GM23338 (cell line): ENCODE measurements around the gene GZMH. TPM values are rescaled to one million over a fixed set of nuclear protein-coding genes. Genes with fewer than 3 reads are reported as not detected.

Experiments
- ATAC-seq: fragments of 200-7000 bp; cut with Tn5 transposase; 3 replicates; pipeline ENCODE4 v1.9.1; 2020
- DNase-seq: peaks from one replicate; pipeline ENCODE4 v3.0.0-alpha.2; 2015; ENCODE audit warnings: low spot score
- H2AFZ ChIP-seq: fragments of 200-600 bp; sonication (generic); 2 replicates; pipeline ENCODE4 v1.8.0; 2016; ENCODE audit warnings: antibody characterized with exemption, mild to moderate bottlenecking, moderate library complexity
- H3F3A ChIP-seq: fragments of 200-600 bp; sonication (generic); replicated peaks from 2 replicates; pipeline ENCODE4 v1.8.0; 2017; ENCODE audit warnings: antibody characterized with exemption, mixed run types, low read depth
- H3K27ac ChIP-seq: fragments of 200-600 bp; sonication (generic); 2 replicates; pipeline ENCODE4 v1.6.1; 2016; ENCODE audit warnings: low read depth
- H3K27me3 ChIP-seq: fragments of 200-600 bp; sonication (generic); 2 replicates; pipeline ENCODE4 v1.8.0; 2016; ENCODE audit warnings: mild to moderate bottlenecking, mixed run types, moderate library complexity; ENCODE audit not compliant: insufficient read depth
- H3K36me3 ChIP-seq: fragments of 200-600 bp; sonication (generic); 2 replicates; pipeline ENCODE4 v1.8.0; 2016; ENCODE audit warnings: mild to moderate bottlenecking; ENCODE audit not compliant: insufficient read depth
- H3K4me1 ChIP-seq: fragments of 200-600 bp; sonication (generic); 2 replicates; pipeline ENCODE4 v1.8.0; 2016; ENCODE audit warnings: mild to moderate bottlenecking, moderate library complexity; ENCODE audit not compliant: insufficient read depth
- H3K4me2 ChIP-seq: fragments of 200-600 bp; sonication (generic); 2 replicates; pipeline ENCODE4 v1.7.1; 2017; ENCODE audit warnings: mixed run types
- H3K4me3 ChIP-seq: fragments of 200-600 bp; sonication (generic); 2 replicates; pipeline ENCODE4 v1.6.1; 2016; ENCODE audit warnings: mixed run types
- H3K79me2 ChIP-seq: fragments of 200-600 bp; sonication (generic); replicated peaks from 2 replicates; pipeline ENCODE4 v1.8.0; 2017; ENCODE audit warnings: mild to moderate bottlenecking; ENCODE audit not compliant: insufficient read depth
- H3K9me2 ChIP-seq: fragments of 200-600 bp; sonication (generic); 2 replicates; pipeline ENCODE4 v1.8.0; 2017; ENCODE audit not compliant: insufficient read depth
- H4K20me1 ChIP-seq: fragments of 200-600 bp; sonication (generic); replicated peaks from 2 replicates; pipeline ENCODE4 v1.8.0; 2017; ENCODE audit warnings: mild to moderate bottlenecking; ENCODE audit not compliant: insufficient read depth
- H3K27ac Mint-ChIP-seq: 2 replicates; pipeline ENCODE4 v1.8.0; 2020; ENCODE audit warnings: inconsistent platforms, mild to moderate bottlenecking, moderate library complexity, mixed read lengths
- H3K27me3 Mint-ChIP-seq: 3 replicates; pipeline ENCODE4 v1.8.0; 2022; ENCODE audit warnings: low read depth, mild to moderate bottlenecking, moderate library complexity, mixed read lengths, inconsistent platforms; ENCODE audit not compliant: insufficient read depth, poor library complexity
- H3K36me3 Mint-ChIP-seq: 3 replicates; pipeline ENCODE4 v1.8.0; 2021; ENCODE audit warnings: low read depth, mild to moderate bottlenecking, inconsistent platforms, moderate library complexity, mixed read lengths
- H3K4me1 Mint-ChIP-seq: 3 replicates; pipeline ENCODE4 v1.8.0; 2020; ENCODE audit warnings: mild to moderate bottlenecking, inconsistent platforms, mixed read lengths
- H3K4me3 Mint-ChIP-seq: 3 replicates; pipeline ENCODE4 v1.8.0; 2021; ENCODE audit warnings: moderate library complexity, mild to moderate bottlenecking, inconsistent platforms, mixed read lengths
- H3K9me3 Mint-ChIP-seq: 3 replicates; pipeline ENCODE4 v1.8.0; 2020; ENCODE audit warnings: moderate library complexity, mild to moderate bottlenecking, inconsistent platforms, mixed read lengths
- CREB1 ChIP-seq: fragments of 250-450 bp; sonication (Bioruptor Pico); IDR thresholded peaks from 2 replicates; pipeline ENCODE4 v1.5.0; 2020; ENCODE audit warnings: low read depth, mild to moderate bottlenecking, moderate library complexity
- EZH2 ChIP-seq: fragments of 200-600 bp; sonication (generic); IDR thresholded peaks from one replicate; pipeline ENCODE4 v1.8.0; 2017; ENCODE audit warnings: antibody characterized with exemption, mild to moderate bottlenecking, low read depth; ENCODE audit not compliant: unreplicated experiment
- EZH2phosphoT487 ChIP-seq: fragments of 200-600 bp; sonication (generic); IDR thresholded peaks from one replicate; pipeline ENCODE4 v1.8.1; 2018; ENCODE audit warnings: antibody characterized with exemption; ENCODE audit not compliant: unreplicated experiment
- JUNB ChIP-seq: IDR thresholded peaks from one replicate; pipeline ENCODE4 v1.6.1; 2016; ENCODE audit warnings: antibody characterized with exemption; ENCODE audit not compliant: unreplicated experiment
- POLR2AphosphoS5 ChIP-seq: IDR thresholded peaks from 2 replicates; pipeline ENCODE4 v1.6.1; 2016; ENCODE audit warnings: antibody characterized with exemption, low read depth
- STAT1 ChIP-seq: IDR thresholded peaks from one replicate; pipeline ENCODE4 v1.6.1; 2016; ENCODE audit warnings: antibody characterized with exemption; ENCODE audit not compliant: unreplicated experiment
- ZNF114 ChIP-seq: fragments of 250-450 bp; sonication (Bioruptor Pico); IDR thresholded peaks from 2 replicates; pipeline ENCODE4 v1.5.0; 2020; ENCODE audit warnings: mild to moderate bottlenecking, moderate library complexity
- ZNF462 ChIP-seq: fragments of 250-450 bp; sonication (Bioruptor Pico); IDR thresholded peaks from 2 replicates; pipeline ENCODE4 v1.5.0; 2020; ENCODE audit warnings: mild to moderate bottlenecking, moderate library complexity
- polyA plus RNA-seq: library from polyadenylated mRNA; unstranded; fragments of >200 nt; fragmentation: Nextera tagmentation; extraction: Ambion mirVana; gene quantifications from 2 replicates; pipeline ENCODE4 v1.2.1, GENCODE V29; 2016
- total RNA-seq: library from RNA; depleted of rRNA; stranded (reverse); fragments of >200 nt; shearing (Covaris generic); gene quantifications from 2 replicates; pipeline ENCODE4 v1.2.3, GENCODE V29; 2014
- TF ChIP-seq, protein P1 (sequence below): IDR thresholded peaks from one replicate; pipeline ENCODE4 v1.6.1; 2018; ENCODE audit warnings: antibody characterized with exemption; ENCODE audit not compliant: unreplicated experiment
- TF ChIP-seq, protein P2 (sequence below): IDR thresholded peaks from 2 replicates; pipeline ENCODE4 v1.6.1; 2016; ENCODE audit warnings: antibody characterized with exemption

The GZMH gene
- total and polyA plus RNA-seq, 2 experiments from 2014 or later = not detected

DNA sequence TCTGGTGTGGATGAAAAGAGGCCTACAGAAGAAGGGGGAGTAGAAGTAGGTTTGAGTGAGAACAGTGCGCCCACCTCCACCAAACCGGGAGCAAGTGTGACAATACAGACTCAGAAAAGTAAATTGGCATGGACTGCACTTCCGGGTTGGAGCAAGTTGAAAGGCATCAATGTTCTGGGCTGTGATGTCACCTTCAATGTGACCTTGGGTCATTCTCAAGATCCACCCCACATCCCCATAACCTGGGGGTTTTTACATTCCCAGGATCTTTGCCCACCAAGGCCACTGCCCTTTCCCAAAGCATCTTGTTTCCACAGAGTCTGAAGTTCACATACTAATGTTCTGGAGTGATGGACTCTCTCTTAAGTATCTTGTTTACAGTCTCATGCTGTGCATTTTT is 29.8 kb upstream of the GZMH start:
- Histone ChIP-seq H4K20me1 (no peaks in the 10 kb centered on the region), H3K79me2 (no peaks in the 10 kb centered on the region), H3K27ac (no peak overlapping the region), H3K36me3 (no peaks in the 10 kb centered on the region), H3K9me2 (no peaks in the 10 kb centered on the region), H3K4me3 (no peak overlapping the region), H3F3A (no peaks in the 10 kb centered on the region), H3K4me1 (no peaks in the 10 kb centered on the region), H2AFZ (no peak overlapping the region), H3K27me3 (no peaks in the 10 kb centered on the region), H3K4me2 (no peak overlapping the region)
- Mint-ChIP-seq H3K27me3 (peaks cover 2% of the 10 kb centered on the region), H3K4me1 (no peaks in the 10 kb centered on the region), H3K27ac (no peak overlapping the region), H3K9me3 (no peaks in the 10 kb centered on the region), H3K4me3 (no peak overlapping the region), H3K36me3 (no peaks in the 10 kb centered on the region)
- TF ChIP-seq, protein P1, sequence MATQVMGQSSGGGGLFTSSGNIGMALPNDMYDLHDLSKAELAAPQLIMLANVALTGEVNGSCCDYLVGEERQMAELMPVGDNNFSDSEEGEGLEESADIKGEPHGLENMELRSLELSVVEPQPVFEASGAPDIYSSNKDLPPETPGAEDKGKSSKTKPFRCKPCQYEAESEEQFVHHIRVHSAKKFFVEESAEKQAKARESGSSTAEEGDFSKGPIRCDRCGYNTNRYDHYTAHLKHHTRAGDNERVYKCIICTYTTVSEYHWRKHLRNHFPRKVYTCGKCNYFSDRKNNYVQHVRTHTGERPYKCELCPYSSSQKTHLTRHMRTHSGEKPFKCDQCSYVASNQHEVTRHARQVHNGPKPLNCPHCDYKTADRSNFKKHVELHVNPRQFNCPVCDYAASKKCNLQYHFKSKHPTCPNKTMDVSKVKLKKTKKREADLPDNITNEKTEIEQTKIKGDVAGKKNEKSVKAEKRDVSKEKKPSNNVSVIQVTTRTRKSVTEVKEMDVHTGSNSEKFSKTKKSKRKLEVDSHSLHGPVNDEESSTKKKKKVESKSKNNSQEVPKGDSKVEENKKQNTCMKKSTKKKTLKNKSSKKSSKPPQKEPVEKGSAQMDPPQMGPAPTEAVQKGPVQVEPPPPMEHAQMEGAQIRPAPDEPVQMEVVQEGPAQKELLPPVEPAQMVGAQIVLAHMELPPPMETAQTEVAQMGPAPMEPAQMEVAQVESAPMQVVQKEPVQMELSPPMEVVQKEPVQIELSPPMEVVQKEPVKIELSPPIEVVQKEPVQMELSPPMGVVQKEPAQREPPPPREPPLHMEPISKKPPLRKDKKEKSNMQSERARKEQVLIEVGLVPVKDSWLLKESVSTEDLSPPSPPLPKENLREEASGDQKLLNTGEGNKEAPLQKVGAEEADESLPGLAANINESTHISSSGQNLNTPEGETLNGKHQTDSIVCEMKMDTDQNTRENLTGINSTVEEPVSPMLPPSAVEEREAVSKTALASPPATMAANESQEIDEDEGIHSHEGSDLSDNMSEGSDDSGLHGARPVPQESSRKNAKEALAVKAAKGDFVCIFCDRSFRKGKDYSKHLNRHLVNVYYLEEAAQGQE = no peak
- no peak for TF ChIP-seq EZH2phosphoT487
- TF ChIP-seq POLR2AphosphoS5 = no peak
- no peak for TF ChIP-seq ZNF114
- no peak for TF ChIP-seq CREB1
- TF ChIP-seq, protein P2, sequence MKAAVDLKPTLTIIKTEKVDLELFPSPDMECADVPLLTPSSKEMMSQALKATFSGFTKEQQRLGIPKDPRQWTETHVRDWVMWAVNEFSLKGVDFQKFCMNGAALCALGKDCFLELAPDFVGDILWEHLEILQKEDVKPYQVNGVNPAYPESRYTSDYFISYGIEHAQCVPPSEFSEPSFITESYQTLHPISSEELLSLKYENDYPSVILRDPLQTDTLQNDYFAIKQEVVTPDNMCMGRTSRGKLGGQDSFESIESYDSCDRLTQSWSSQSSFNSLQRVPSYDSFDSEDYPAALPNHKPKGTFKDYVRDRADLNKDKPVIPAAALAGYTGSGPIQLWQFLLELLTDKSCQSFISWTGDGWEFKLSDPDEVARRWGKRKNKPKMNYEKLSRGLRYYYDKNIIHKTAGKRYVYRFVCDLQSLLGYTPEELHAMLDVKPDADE = no peak
- no peak for TF ChIP-seq STAT1
- no peak for TF ChIP-seq ZNF462 (CRISPR knock-in tag)
- TF ChIP-seq JUNB = no peak
- TF ChIP-seq EZH2 = no peak
- DNase-seq (no peak), ATAC-seq (no peak)
